Measurements from ENCODE around the gene MAGOH.
A peak's percentile ranks its signal among the peaks of the same experiment; 100 is the strongest.
"Not testable (repeated sequence)": the region's sequence is repeated elsewhere in the genome, so short reads cannot be mapped to it uniquely, and the experiment has no call there.

Gene MAGOH

DNA sequence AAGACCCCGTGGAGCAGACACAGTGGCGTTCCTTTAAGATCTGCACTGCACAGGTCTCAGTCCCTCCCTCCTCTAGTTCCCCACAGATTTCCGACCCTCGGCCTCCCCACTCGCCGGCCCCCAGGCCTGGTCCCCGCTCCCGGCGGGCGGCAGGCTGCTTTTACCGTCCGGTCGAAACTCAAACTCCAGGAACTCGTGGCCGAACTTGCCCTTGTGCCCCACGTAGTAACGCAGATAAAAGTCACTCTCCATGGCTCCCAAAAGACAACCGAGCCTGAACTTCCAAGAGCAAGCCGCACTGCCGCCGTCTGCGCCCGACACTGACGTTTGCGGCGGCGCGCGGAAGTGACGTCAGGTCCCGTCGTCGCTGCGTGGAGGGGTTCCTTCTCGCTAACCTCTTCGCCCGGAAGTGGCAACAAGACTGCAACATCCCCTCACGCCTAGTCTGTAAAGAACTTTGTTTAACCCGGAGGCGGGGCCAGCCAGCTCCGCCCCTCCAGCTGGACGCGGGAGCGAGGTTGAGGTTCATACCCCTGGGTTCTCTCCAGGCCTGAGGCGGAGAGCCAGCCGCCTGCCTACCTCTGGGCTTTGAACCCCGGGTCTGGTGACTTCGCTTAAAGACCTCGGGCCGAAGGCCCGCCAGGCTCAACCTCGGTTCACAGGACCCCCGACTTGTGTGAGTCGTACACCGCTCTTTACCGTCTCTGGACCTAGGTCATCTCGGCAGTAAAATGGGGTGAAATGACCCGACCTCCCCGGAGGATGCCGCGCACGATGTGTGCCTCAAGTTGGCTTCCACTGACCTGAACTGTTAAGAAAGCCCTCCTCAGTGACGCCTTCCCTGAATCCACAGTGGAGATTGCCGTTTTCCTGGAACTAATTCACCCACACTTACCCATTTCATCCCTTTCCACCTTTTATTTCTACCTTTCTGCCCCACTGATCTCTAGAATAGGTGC is at the start of gene MAGOH:
Gene MAGOH, minus strand, starts transcription at position 322 of the 959 bp plus-strand sequence. Its CDS starts 70 bp downstream, at position 252.
- peak; percentile 82 for DNase-seq (ENCODE audit: low read depth)

DNA sequence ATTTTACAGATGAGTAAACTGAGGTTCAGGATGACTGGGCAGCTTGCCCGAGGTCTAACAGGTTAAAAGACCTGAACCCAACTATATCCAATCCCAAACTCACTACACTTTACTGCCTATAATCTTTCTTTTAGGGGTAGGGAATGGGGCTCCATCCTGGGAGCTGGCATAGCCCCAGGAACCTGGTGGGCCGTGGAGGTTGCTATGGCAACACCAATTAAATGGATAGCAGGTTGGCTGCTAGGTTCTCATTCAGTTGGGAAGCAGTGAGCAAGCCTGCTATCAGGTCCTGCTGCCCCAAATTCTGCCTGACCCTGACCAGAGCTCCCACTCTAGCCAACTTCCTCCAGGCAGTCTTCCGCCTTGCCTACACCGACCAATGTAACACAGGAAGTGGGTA is 48.6 kb upstream of the MAGOH start:
- no peak overlapping the region for H3K4me3 ChIP-seq (ENCODE audit: low read depth, low read length)
- DNase-seq (ENCODE audit: low read depth): no peak

More for the DNA sequence above, at the start of gene MAGOH:
- H3K4me3 ChIP-seq (ENCODE audit: low read depth, low read length): peak within 1 kb of the TSS; percentile 100

GRCh38 chr1:53285969-53286760 is 47.8 kb upstream of the MAGOH start:
- H3K4me3 ChIP-seq (ENCODE audit: low read depth, low read length): no peak overlapping the region
- no peak for DNase-seq (ENCODE audit: low read depth)

GRCh38 chr1:53285546-53285945 is 47.2 kb upstream of the MAGOH start:
- no peak overlapping the region for H3K4me3 ChIP-seq (ENCODE audit: low read depth, low read length)
- DNase-seq (ENCODE audit: low read depth): no peak

- no peak overlapping the region for H3K4me3 ChIP-seq (ENCODE audit: low read depth, low read length)
- DNase-seq (ENCODE audit: low read depth): no peak
These were observed 46.1 kb upstream of the MAGOH start for GRCh38 chr1:53284224-53285020.

DNA sequence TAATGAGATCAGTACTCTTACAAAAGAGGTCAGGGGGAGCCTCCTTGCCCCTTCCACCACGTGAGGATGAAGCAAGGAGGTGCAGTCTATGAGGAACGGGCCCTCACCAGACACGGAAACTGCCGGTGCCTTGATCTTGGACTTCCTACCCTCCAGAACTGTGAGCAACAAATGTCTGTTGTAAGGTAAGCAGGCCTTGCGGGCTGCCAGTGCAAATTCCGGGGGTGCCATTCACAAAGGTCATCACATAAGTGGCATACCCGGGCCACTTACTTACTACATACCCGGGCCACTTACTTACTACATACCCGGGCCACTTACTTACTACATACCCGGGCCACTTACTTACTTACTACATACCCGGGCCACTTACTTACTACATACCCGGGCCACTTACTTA is 44.8 kb upstream of the MAGOH start:
- not testable (repeated sequence) for DNase-seq (ENCODE audit: low read depth); H3K4me3 ChIP-seq (ENCODE audit: low read depth, low read length)

- H3K4me3 ChIP-seq (ENCODE audit: low read depth, low read length): no peak overlapping the region
- no peak for DNase-seq (ENCODE audit: low read depth)
These were observed 42.8 kb upstream of the MAGOH start for GRCh38 chr1:53281133-53281532.

DNA sequence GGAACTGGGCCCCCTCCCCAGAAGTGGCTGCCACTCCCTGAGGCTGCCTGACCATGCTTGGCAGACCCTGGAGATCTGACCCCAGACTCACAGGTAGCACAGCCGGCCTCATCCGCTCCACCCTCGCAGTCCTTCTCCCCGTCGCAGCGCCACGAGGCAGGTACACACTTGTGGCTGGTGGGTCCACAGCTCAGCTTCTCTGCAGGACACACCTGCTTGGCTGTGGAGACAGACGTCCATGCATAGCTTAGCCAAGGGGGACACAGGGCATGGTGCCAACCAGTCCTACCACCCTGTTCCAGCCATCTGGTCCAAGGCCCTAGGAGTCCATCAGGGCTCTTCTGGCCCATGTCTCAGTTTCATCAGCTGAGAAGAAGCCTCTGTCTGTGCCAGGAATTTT is 42.2 kb upstream of the MAGOH start:
- H3K4me3 ChIP-seq (ENCODE audit: low read depth, low read length): no peak overlapping the region
- no peak for DNase-seq (ENCODE audit: low read depth)

- DNase-seq (ENCODE audit: low read depth): no peak
These were observed 41.2 kb upstream of the MAGOH start for GRCh38 chr1:53279296-53280200.

DNA sequence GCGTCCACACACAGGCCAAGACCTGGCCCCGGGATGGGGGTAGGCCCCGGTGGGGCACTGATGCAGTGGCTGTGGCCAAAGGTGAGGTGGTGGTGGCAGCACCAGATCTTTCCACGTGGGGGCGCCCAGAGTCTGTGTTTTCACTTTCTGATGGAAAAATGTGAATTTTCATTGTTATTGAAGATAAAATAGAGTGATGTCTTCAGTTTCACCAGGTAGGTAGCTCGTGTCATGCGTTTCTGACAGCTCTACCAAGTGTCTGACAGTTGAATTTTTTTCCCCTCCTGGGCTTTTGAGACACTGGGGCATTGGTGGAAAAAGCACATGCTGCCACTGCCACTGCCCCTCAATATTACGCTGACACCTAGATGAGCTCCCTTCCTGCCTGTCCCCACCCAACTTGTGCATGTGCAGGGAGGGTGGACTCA is 40.0 kb upstream of the MAGOH start:
- no peak for DNase-seq (ENCODE audit: low read depth)
- no peak overlapping the region for H3K4me3 ChIP-seq (ENCODE audit: low read depth, low read length)

More at GRCh38 chr1:53279296-53280200, 41.2 kb upstream of the MAGOH start:
- no peak overlapping the region for H3K4me3 ChIP-seq (ENCODE audit: low read depth, low read length)

GRCh38 chr1:53277326-53277725 is 39.0 kb upstream of the MAGOH start:
- H3K4me3 ChIP-seq (ENCODE audit: low read depth, low read length): no peak overlapping the region
- DNase-seq (ENCODE audit: low read depth): no peak

DNA sequence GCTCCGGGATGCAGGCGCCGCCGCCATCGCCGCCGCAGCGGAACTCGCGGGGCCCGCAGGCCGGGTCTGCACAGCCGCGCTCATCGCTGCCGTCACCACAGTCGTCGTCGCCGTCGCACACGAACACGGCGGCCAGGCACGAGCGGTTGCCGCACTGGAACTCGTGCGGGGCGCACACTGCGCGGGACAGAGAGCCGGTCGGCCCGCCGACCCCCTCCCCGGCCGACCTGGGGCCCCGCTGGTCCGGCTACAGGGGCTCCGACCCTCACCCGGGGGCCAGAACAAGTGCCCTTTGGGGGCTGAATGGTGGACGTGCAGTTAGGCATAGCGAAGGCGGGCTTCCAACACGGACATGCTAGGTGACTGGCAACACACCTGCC is 38.6 kb upstream of the MAGOH start:
- no peak for DNase-seq (ENCODE audit: low read depth)
- no peak overlapping the region for H3K4me3 ChIP-seq (ENCODE audit: low read depth, low read length)

DNA sequence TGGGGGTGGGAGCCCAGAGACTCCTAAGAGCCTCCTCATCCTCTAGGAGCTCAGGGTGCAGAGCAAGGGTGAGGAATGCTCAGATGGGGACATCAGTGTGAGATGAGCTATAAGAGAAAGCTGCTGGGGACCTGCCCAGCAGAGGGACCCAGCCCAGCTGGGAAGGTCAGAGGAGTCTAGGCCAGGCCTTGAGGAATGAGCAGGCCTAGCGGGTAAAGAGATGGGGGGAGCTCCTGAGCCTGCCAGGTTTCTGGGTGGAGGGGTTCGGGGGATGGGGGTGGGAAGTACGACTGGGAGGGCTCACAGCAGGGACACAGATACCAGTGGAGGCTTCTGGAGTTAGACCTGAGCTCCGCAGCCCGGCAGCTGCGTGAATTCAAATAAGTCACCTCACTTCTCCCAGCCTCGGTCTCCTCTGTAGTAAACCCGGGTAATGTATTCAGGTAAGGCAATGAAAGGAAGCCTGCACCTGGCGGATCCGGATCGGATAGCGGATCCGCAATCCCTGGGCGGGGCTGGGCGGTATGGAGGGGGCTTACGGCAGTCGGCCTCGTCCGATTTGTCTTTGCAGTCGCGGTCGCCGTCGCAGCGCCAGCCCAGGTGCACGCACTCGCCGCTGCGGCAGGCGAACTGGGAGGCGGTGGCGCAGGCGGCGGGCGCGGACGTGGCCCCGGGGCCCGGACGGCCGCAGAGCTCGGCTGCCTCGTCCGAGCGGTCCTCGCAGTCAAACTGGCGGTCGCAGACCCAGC is 38.0 kb upstream of the MAGOH start:
- H3K4me3 ChIP-seq (ENCODE audit: low read depth, low read length): no peak overlapping the region
- DNase-seq (ENCODE audit: low read depth): no peak

GRCh38 chr1:53275566-53275965 is 37.2 kb upstream of the MAGOH start:
- no peak overlapping the region for H3K4me3 ChIP-seq (ENCODE audit: low read depth, low read length)
- DNase-seq (ENCODE audit: low read depth): no peak

DNA sequence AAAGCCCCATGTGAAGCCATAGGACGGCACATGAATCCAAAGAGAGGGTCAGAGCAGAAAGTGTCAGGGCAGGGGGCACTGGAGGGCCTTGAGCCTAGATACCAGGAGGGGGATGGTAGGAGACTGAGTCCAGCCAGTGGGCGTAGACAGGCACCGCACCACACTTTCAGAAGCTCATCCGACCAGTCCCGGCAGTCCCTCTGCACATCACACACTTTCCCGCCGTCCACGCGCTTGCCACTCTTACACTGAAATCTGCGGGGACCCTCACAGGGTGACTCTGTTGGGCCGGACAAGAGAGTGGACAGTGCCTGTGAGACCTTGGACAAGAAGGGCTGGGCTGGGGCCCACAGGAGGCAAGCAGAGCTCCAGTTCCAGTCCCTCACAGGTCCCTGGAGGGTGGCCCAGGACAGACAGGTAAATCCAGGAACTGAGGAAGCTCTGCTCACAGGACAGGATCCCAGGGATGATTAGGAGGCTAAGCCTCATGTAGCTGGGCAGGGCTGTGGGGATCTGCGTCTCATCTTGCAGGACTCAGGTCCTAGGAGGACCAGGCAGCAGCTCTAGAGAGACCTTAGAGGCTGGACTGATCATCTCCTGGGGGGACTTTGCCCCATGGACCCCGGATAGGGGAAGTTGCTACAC is 36.3 kb upstream of the MAGOH start:
- no peak for DNase-seq (ENCODE audit: low read depth)
- no peak overlapping the region for H3K4me3 ChIP-seq (ENCODE audit: low read depth, low read length)

DNA sequence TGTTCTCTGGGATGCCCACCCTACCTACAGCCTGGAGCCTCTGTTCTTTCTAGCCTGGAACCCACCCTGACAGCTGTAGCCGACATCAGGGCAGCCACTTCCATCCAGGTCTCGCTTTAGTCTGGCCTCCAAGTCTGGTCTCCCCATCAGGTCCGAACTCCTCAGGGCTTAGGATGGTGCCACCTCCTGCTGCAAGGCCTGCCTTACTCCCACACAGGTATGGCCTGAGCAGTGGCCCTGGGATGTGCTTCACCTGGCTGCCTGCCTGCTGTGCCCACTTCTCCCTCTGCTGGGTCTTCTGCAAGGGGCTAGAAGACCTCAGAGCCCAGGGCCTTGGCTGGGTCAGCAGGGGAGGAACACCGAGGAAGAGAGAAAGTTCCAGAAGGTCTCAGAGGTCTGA is 35.7 kb upstream of the MAGOH start:
- no peak for DNase-seq (ENCODE audit: low read depth)
- H3K4me3 ChIP-seq (ENCODE audit: low read depth, low read length): no peak overlapping the region

GRCh38 chr1:53273526-53273925 is 35.2 kb upstream of the MAGOH start:
- DNase-seq (ENCODE audit: low read depth): no peak

GRCh38 chr1:53272349-53272748 is 34.0 kb upstream of the MAGOH start:
- H3K4me3 ChIP-seq (ENCODE audit: low read depth, low read length): no peak overlapping the region
- no peak for DNase-seq (ENCODE audit: low read depth)

More at GRCh38 chr1:53273526-53273925, 35.2 kb upstream of the MAGOH start:
- no peak overlapping the region for H3K4me3 ChIP-seq (ENCODE audit: low read depth, low read length)
